DND-41 (cell line): Measurements from ENCODE around the gene ADGRG6.

ENCODE experiments used
- ATAC-seq: fragments of 200-7000 bp; cut with Tn5 transposase; 3 replicates; pipeline ENCODE4 v1.9.1; 2021; ENCODE audit warnings: low read depth; ENCODE audit not compliant: insufficient read depth
- DNase-seq: peaks from one replicate; pipeline ENCODE4 v3.0.0-alpha.2; 2020
- H2AFZ ChIP-seq: 2 replicates; pipeline ENCODE4 v1.6.0; 2012; ENCODE audit warnings: low read depth, low read length
- H3K27ac ChIP-seq: 2 replicates; pipeline ENCODE4 v1.5.1; 2012; ENCODE audit warnings: low read length, inconsistent platforms
- H3K27me3 ChIP-seq: fragments of 200-600 bp; sonication (generic); 2 replicates; pipeline ENCODE4 v1.6.0; 2012; ENCODE audit warnings: low read length, mild to moderate bottlenecking, inconsistent platforms; ENCODE audit not compliant: insufficient read depth, poor library complexity
- H3K36me3 ChIP-seq: 2 replicates; pipeline ENCODE4 v1.5.1; 2012; ENCODE audit warnings: low read length, inconsistent platforms; ENCODE audit not compliant: insufficient read depth
- H3K4me1 ChIP-seq: 2 replicates; pipeline ENCODE4 v1.5.1; 2012; ENCODE audit warnings: mild to moderate bottlenecking, low read length; ENCODE audit not compliant: insufficient read depth
- H3K4me2 ChIP-seq: 2 replicates; pipeline ENCODE4 v1.6.0; 2012; ENCODE audit warnings: mild to moderate bottlenecking, moderate library complexity, low read length, inconsistent platforms; ENCODE audit not compliant: insufficient read depth
- H3K4me3 ChIP-seq, 2 experiments: fragments of 200-600 bp in 1 of 2; shearing (Covaris generic) in 1 of 2; 2 replicates each; pipeline ENCODE4 v1.5.1; 2012 to 2016; ENCODE audit warnings: inconsistent platforms in 2 of 2, low read length in 2 of 2, mild to moderate bottlenecking in 2 of 2, low read depth in 1 of 2, moderate library complexity in 1 of 2
- H3K79me2 ChIP-seq: 2 replicates; pipeline ENCODE4 v1.6.0; 2012; ENCODE audit warnings: low read length, inconsistent platforms; ENCODE audit not compliant: insufficient read depth
- H3K9ac ChIP-seq: 2 replicates; pipeline ENCODE4 v1.6.0; 2012; ENCODE audit warnings: low read depth, mild to moderate bottlenecking, inconsistent platforms, low read length, moderate library complexity
- H3K9me3 ChIP-seq: 2 replicates; pipeline ENCODE4 v1.5.1; 2012; ENCODE audit warnings: low read length, moderate library complexity, mild to moderate bottlenecking, inconsistent platforms; ENCODE audit not compliant: insufficient read depth, severe bottlenecking
- H4K20me1 ChIP-seq: 2 replicates; pipeline ENCODE4 v1.6.0; 2012; ENCODE audit warnings: low read length; ENCODE audit not compliant: insufficient read depth
- EZH2 ChIP-seq: IDR thresholded peaks from 3 replicates; pipeline ENCODE4 v1.6.1; 2012; ENCODE audit warnings: borderline replicate concordance, low read depth, mild to moderate bottlenecking, moderate library complexity, low read length, inconsistent platforms; ENCODE audit not compliant: severe bottlenecking
- TF ChIP-seq, protein P1 (sequence below): IDR thresholded peaks from 2 replicates; pipeline ENCODE4 v1.5.1; 2012; ENCODE audit warnings: borderline replicate concordance, low read length, moderate library complexity, mild to moderate bottlenecking; ENCODE audit not compliant: poor library complexity, severe bottlenecking; ENCODE audit errors: extremely low read depth

ADGRG6 gene

DNA sequence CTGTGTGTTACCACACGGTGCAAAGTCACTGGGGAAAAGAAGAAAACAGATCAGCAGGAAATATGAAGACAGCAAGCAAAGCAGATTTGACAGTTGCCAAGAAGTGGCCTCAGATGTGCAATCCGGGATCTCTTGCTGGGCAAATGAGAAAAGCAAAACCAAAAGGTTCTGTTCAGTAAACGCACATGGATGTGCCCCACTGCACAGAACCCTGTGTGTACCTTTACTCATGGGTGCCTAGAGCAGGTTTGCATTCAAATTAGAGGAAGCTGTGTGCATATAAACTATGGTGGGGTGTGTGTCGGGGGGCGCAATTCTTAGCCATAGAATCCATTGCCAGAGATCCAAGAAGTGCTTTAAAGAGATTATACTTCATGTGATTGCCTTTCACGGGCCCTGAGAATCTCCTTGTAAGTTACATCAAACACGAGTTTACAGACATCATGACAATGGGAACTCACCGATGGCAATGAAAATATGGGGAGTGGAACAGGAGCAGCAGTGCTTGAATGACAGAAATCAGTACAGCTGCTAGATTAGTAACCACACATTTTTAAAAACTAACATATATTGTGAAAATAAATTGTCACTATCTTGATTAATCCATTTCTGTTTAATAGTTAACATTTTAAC is 154.3 kb downstream of the ADGRG6 start:
- DNase-seq (no peak), ATAC-seq (no peak)
- Histone ChIP-seq H3K27me3 (no peaks in the 10 kb centered on the region), H3K4me1 (no peaks in the 10 kb centered on the region), H3K4me2 (no peak overlapping the region), H2AFZ (no peak overlapping the region), H4K20me1 (no peaks in the 10 kb centered on the region), H3K36me3 (no peaks in the 10 kb centered on the region), H3K4me3 (no peak overlapping the region), H3K9ac (no peak overlapping the region), H3K79me2 (no peaks in the 10 kb centered on the region), H3K27ac (no peak overlapping the region), H3K9me3 (no peaks in the 10 kb centered on the region)
- no peak for TF ChIP-seq EZH2
- TF ChIP-seq, protein P1, sequence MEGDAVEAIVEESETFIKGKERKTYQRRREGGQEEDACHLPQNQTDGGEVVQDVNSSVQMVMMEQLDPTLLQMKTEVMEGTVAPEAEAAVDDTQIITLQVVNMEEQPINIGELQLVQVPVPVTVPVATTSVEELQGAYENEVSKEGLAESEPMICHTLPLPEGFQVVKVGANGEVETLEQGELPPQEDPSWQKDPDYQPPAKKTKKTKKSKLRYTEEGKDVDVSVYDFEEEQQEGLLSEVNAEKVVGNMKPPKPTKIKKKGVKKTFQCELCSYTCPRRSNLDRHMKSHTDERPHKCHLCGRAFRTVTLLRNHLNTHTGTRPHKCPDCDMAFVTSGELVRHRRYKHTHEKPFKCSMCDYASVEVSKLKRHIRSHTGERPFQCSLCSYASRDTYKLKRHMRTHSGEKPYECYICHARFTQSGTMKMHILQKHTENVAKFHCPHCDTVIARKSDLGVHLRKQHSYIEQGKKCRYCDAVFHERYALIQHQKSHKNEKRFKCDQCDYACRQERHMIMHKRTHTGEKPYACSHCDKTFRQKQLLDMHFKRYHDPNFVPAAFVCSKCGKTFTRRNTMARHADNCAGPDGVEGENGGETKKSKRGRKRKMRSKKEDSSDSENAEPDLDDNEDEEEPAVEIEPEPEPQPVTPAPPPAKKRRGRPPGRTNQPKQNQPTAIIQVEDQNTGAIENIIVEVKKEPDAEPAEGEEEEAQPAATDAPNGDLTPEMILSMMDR = no peak

DNA sequence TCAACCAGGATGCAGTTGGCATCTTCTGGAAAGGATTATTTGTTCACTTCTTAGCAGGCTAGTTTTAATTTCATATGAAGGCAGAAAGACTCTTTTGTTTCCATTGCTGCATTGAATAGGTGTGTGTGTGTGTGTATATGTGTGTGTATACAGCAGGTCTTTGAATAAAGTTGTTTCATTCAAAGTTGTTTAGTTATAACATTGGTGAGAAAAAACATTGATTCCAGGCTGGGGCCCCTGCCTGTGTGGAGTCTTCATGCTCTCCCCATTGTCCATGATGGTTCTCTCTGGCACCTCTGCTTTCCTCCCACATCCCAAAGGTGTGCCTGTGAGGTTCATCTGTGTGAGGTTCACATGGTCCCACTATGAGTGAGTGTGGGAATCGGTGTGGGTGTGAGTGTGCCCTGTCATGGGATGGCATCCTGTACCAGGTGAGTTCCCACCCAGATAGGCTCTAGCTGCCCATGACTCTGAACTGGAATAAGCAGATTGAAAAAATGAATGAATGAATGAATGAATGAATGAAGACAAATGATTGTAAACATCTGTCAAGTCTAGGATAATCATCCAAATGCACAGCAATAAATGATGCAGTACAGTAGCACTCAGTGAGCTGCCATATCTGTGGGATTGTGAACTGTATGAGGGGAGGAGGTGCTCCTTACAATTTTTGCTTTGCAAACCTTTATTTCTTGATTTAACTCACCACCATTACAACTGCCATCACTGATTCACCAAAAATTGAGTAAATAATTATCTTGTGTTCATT is 156.0 kb downstream of the ADGRG6 start:
- Histone ChIP-seq H3K9me3 (no peaks in the 10 kb centered on the region), H3K4me2 (no peak overlapping the region), H3K27me3 (no peaks in the 10 kb centered on the region), H3K4me3 (no peak overlapping the region), H2AFZ (no peak overlapping the region), H3K9ac (no peak overlapping the region), H3K36me3 (no peaks in the 10 kb centered on the region), H4K20me1 (no peaks in the 10 kb centered on the region), H3K4me1 (no peaks in the 10 kb centered on the region), H3K79me2 (no peaks in the 10 kb centered on the region), H3K27ac (no peak overlapping the region)
- TF ChIP-seq, protein P1 = no peak
- TF ChIP-seq EZH2 = no peak
- DNase-seq (no peak), ATAC-seq (no peak)

DNA sequence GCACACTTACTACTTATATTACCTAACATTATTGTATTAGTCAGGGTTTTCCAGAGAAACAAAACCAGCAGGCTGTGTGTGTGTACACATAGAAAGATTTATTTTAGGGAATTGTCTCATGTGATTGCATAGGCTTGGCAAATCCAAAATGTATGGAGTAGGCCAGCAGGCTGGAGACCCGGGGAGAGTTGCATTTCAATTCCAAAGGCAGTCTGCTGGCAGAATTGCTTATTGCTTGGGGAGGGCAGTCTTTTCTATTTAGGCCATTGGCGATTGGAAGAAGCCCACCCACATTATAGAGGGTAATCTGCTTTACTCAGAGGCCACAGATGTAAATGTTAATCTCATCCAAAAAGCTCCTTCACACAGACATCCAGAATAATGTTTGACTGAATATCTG is 157.0 kb downstream of the ADGRG6 start:
- Histone ChIP-seq H3K27me3 (no peaks in the 10 kb centered on the region), H4K20me1 (no peaks in the 10 kb centered on the region), H3K27ac (no peak overlapping the region), H2AFZ (no peak overlapping the region), H3K9ac (no peak overlapping the region), H3K4me1 (no peaks in the 10 kb centered on the region), H3K36me3 (no peaks in the 10 kb centered on the region), H3K79me2 (no peaks in the 10 kb centered on the region), H3K9me3 (no peaks in the 10 kb centered on the region), H3K4me3 (no peak overlapping the region), H3K4me2 (no peak overlapping the region)
- DNase-seq (no peak), ATAC-seq (no peak)
- TF ChIP-seq, protein P1 = no peak
- no peak for TF ChIP-seq EZH2

DNA sequence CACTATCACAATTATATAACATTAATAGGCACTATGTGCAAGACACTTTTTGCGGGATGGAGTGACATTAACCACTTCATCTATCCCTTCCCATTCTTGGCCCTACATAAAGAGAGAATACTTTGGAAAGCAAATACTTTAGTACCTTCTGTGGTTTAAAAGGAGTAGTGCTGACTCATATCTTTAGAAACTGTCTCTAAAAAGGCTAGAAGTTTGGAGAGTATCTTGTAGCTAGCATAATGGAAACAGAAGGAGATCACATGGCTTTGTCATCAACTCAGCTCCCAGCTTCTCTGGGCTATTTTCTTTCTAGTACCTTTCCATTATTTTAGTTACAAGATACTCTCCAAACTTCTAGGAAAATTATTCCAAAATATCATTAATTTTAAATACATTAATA is 157.5 kb downstream of the ADGRG6 start:
- H3K27me3 ChIP-seq = no peaks in the 10 kb centered on the region
- DNase-seq (no peak), ATAC-seq (no peak)
- no peak overlapping the region for H3K9ac ChIP-seq
- H3K4me2 ChIP-seq = no peak overlapping the region
- no peaks in the 10 kb centered on the region for H4K20me1 ChIP-seq
- no peaks in the 10 kb centered on the region for H3K36me3 ChIP-seq
- H3K27ac ChIP-seq = no peak overlapping the region
- no peaks in the 10 kb centered on the region for H3K9me3 ChIP-seq
- no peaks in the 10 kb centered on the region for H3K79me2 ChIP-seq
- TF ChIP-seq, protein P1 = no peak
- no peak for TF ChIP-seq EZH2
- H3K4me3 ChIP-seq = no peak overlapping the region
- no peaks in the 10 kb centered on the region for H3K4me1 ChIP-seq
- no peak overlapping the region for H2AFZ ChIP-seq
